GM12878 (cell line): ENCODE measurements around the gene MESP2. TPM values are rescaled to one million over a fixed set of nuclear protein-coding genes. Genes with fewer than 3 reads are reported as not detected.
A peak's percentile ranks its signal among the peaks of the same experiment; 100 is the strongest.

ENCODE experiments used
- ATAC-seq: fragments of 200-7000 bp; cut with Tn5 transposase; 3 replicates; pipeline ENCODE4 v1.9.1; 2020; ENCODE audit warnings: mild to moderate bottlenecking, moderate library complexity
- BruUV-seq: library from RNA; stranded (reverse); fragments of 400-500 nt; replicated peaks from 2 replicates; lab custom pipeline; 2021; lab: Mats Ljungman, UMichigan
- CTCF ChIA-PET: fragments of 300-600 bp; sonication (Branson Sonifier 250); formaldehyde crosslinking; extraction: SDS; loops from one replicate; lab custom pipeline; 2021; ENCODE audit warnings: inconsistent platforms; lab: Yijun Ruan, JAX
- POLR2A ChIA-PET: fragments of 350-600 bp; formaldehyde crosslinking; extraction: SDS; loops from one replicate; lab custom pipeline; 2021; ENCODE audit warnings: inconsistent platforms; lab: Charles Lee
- RAD21 ChIA-PET: fragments of 300-600 bp; sonication (Branson Sonifier 250); formaldehyde crosslinking; loops from one replicate; lab custom pipeline; 2023; ENCODE audit warnings: antibody characterized with exemption; ENCODE audit not compliant: unreplicated experiment; lab: Charles Lee
- SMC1A ChIA-PET: fragments of 300-600 bp; sonication (Branson Sonifier 250); formaldehyde crosslinking; loops from one replicate; lab custom pipeline; 2023; ENCODE audit not compliant: unreplicated experiment, uncharacterized antibody; lab: Charles Lee
- DNase-seq: peaks from one replicate; pipeline ENCODE4 v3.0.0-alpha.2; 2011; ENCODE audit warnings: low read depth, low spot score
- FAIRE-seq: peaks from 3 replicates; lab custom pipeline; 2011; peaks lifted over from hg19 to GRCh38; lab: Jason Lieb, UNC
- H2AFZ ChIP-seq: 2 replicates; pipeline ENCODE4 v1.6.0; 2011; ENCODE audit warnings: low read depth, low read length, control low read depth; ENCODE audit not compliant: control insufficient read depth
- H3K27ac ChIP-seq: 2 replicates; pipeline ENCODE4 v1.5.1; 2011; ENCODE audit warnings: control low read depth; ENCODE audit not compliant: control insufficient read depth, insufficient read depth
- H3K27me3 ChIP-seq, 2 experiments: replicated peaks in 1 of 2; 2 replicates each; pipeline versions ENCODE4 v1.6.0 to v1.6.1; 2011; ENCODE audit warnings: low read length in 1 of 2; ENCODE audit not compliant: control insufficient read depth in 2 of 2, insufficient read depth in 2 of 2
- H3K36me3 ChIP-seq, 2 experiments: 2 replicates each; pipeline ENCODE4 v1.5.1; 2011; ENCODE audit warnings: low read length in 1 of 2; ENCODE audit not compliant: control insufficient read depth in 2 of 2, insufficient read depth in 2 of 2
- H3K4me1 ChIP-seq: 2 replicates; pipeline ENCODE4 v1.6.1; 2011; ENCODE audit warnings: mild to moderate bottlenecking, low read length, moderate library complexity, mixed read lengths; ENCODE audit not compliant: control insufficient read depth, insufficient read depth
- H3K4me2 ChIP-seq: 2 replicates; pipeline ENCODE4 v1.6.0; 2011; ENCODE audit warnings: control low read depth; ENCODE audit not compliant: control insufficient read depth, insufficient read depth
- H3K4me3 ChIP-seq: fragments of 200-600 bp; sonication (generic); 2 replicates; pipeline ENCODE4 v1.5.1; 2016
- H3K79me2 ChIP-seq: 2 replicates; pipeline ENCODE4 v1.6.0; 2011; ENCODE audit warnings: low read length; ENCODE audit not compliant: control insufficient read depth, insufficient read depth
- H3K9ac ChIP-seq: 2 replicates; pipeline ENCODE4 v1.8.0; 2011; ENCODE audit warnings: low read length, control low read depth, mixed read lengths; ENCODE audit not compliant: control insufficient read depth, insufficient read depth
- H3K9me3 ChIP-seq: replicated peaks from 3 replicates; pipeline ENCODE4 v1.5.1; 2011; ENCODE audit warnings: mild to moderate bottlenecking, low read length; ENCODE audit not compliant: control insufficient read depth, insufficient read depth
- H4K20me1 ChIP-seq: 2 replicates; pipeline ENCODE4 v1.6.0; 2011; ENCODE audit not compliant: control insufficient read depth, insufficient read depth
- ATF7 ChIP-seq: fragments of 450-650 bp; IDR thresholded peaks from 2 replicates; pipeline ENCODE4 v1.6.1; 2016; ENCODE audit warnings: low read depth, mild to moderate bottlenecking
- CHD1 ChIP-seq: IDR thresholded peaks from 2 replicates; pipeline ENCODE4 v1.6.1; 2012; ENCODE audit warnings: low read depth, low read length, improper control_type of control experiment
- KDM1A ChIP-seq: fragments of 200-600 bp; sonication (generic); IDR thresholded peaks from 2 replicates; pipeline ENCODE4 v1.6.1; 2016; ENCODE audit warnings: borderline replicate concordance
- NBN ChIP-seq: fragments of 450-650 bp; IDR thresholded peaks from 2 replicates; pipeline ENCODE4 v1.6.1; 2016
- NR2C1 ChIP-seq: fragments of 450-650 bp; IDR thresholded peaks from 2 replicates; pipeline ENCODE4 v1.6.1; 2017; ENCODE audit warnings: antibody characterized with exemption, mild to moderate bottlenecking, moderate library complexity
- RBBP5 ChIP-seq: fragments of 200-600 bp; sonication (generic); conservative IDR thresholded peaks from 2 replicates; pipeline ENCODE4 v1.6.1; 2016
- RCOR1 ChIP-seq: conservative IDR thresholded peaks from 2 replicates; pipeline ENCODE4 v1.6.1; 2012; ENCODE audit warnings: low read depth, low read length, improper control_type of control experiment
- TCF3 ChIP-seq: IDR thresholded peaks from 2 replicates; pipeline ENCODE4 v1.6.1; 2012; ENCODE audit warnings: low read depth, mild to moderate bottlenecking, low read length, borderline replicate concordance; ENCODE audit not compliant: insufficient read depth
- WGBS: methylation state at CpG from one replicate; pipeline ENCODE4 v1.1.6; 2016; ENCODE audit warnings: low lambda C conversion rate; ENCODE audit not compliant: insufficient replicate concordance, insufficient coverage; ENCODE audit errors: missing lambda C conversion rate; 5-methylcytosine and 5-hydroxymethylcytosine counted together
- in situ Hi-C: fragments of 300-500 bp; cut with MboI; formaldehyde crosslinking; loops from 9 replicates; pipeline ENCODE4 v1.14.3; 2018; ENCODE audit warnings: mixed read lengths
- intact Hi-C: fragments of 100-400 bp; cut with micrococcal nuclease; formaldehyde crosslinking; loops from one replicate; pipeline ENCODE4 v1.14.2; 2022; ENCODE audit not compliant: unreplicated experiment
- polyA plus RNA-seq, 11 experiments: library from polyadenylated mRNA; depleted of rRNA in 4 of 11; unstranded in 6 of 11; stranded (reverse) in 5 of 11; fragments of >200 nt; fragmentation: Nextera tagmentation in 4 of 11; fragmentation: Illumina TruSeq in 1 of 11; extraction: Ambion mirVana in 4 of 11; extraction: Trizol in 1 of 11; gene quantifications; 1 replicate in 1 of 11; 2 replicates in 10 of 11; pipeline versions ENCODE4 v1.2.1 to v1.2.3, GENCODE V29; 2011 to 2016; ENCODE audit warnings: inconsistent platforms in 2 of 11, missing spikeins in 2 of 11, low read depth in 1 of 11
- total RNA-seq, 4 experiments: library from RNA; depleted of rRNA in 3 of 4; stranded (reverse); fragments of >200 nt in 3 of 4; fragmentation: Illumina TruSeq in 1 of 4; extraction: Trizol in 1 of 4; gene quantifications; 2 replicates each; pipeline versions ENCODE4 v1.2.1 to v1.2.3, GENCODE V29; 2013 to 2021
- TF ChIP-seq, protein P1 (sequence below): fragments of 450-650 bp; IDR thresholded peaks from 2 replicates; pipeline ENCODE4 v1.6.1; 2018; ENCODE audit warnings: mild to moderate bottlenecking, low read depth, moderate library complexity; ENCODE audit not compliant: partially characterized antibody
- TF ChIP-seq, protein P2 (sequence below): fragments of 150-350 bp; IDR thresholded peaks from 2 replicates; pipeline ENCODE4 v1.6.1; 2014; ENCODE audit warnings: mild to moderate bottlenecking, low read depth, low read length

MESP2 gene
- total and polyA plus RNA-seq, 10 of the 15 experiments (the other 5 are each of a cell fraction or from before 2014, with no cell fraction given): 0.04 TPM; not detected in 9

DNA sequence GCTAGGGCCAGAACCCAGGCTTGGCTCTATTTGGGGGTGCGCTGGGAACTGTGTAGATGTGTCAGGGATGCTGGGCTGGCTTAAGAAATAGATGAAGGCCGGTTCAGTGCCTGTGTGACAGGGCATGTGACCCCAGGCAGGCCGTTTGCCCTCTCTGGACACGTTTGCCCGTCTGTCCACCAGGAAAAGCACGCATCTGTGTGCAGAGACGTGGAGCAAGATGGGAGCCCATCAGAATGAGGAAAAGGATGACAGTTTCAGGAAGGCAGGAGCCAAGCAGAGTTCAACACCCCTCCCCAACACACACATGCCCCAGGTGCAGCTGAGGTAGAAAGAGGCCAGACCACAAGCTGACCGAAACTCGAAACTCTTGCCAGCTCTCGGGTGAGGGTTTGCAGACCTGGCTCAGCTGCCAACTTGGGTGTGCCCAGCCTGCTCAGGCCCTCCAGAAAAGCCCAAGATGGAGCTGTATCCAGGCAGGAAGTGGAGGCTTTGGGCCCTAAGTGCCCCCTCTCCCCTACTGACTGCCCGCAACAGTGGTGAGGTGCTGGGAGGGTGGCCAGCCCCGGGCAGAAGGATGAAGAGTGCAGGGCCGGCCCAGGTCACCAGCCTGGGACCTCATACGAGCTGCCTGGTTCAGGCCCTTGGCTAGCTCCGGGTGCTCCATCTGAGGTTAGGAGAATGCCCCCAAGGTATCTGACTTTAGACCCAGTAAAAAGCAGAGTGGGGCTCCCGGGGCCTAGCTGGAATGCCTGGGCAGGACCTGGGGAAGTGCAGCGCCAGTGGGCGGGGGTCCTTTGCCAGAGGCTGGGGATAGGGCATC lies 14.9 kb upstream of the MESP2 start:
- ChIA-PET RAD21 (interaction anchor here (0.6 to 7.9 kb wide), 22 partner anchors 9 to 341 kb away, joined by 3 to 179 read pairs (median 4); partner anchors contain the start of gene IDH2), CTCF (interaction anchor here (0.6 to 11.4 kb wide), 41 partner anchors 8 to 339 kb away, joined by 3 to 380 read pairs (median 5); partner anchors contain the start of genes MESP1 and MESP2), POLR2A (interaction anchor here (1.1 to 1.9 kb wide), 3 partner anchors 10 to 113 kb away, joined by 3 to 7 read pairs (median 6); partner anchors contain the start of gene MESP1), SMC1A (interaction anchor here (0.5 to 7.9 kb wide), 25 partner anchors 10 to 422 kb away, joined by 3 to 132 read pairs (median 4); no protein-coding TSS in a partner anchor)
- DNase-seq: no peak
- peak overlapping the region; percentile 58 for H2AFZ ChIP-seq
- H4K20me1 ChIP-seq: no peaks in the 10 kb centered on the region
- H3K4me3 ChIP-seq: no peak overlapping the region
- FAIRE-seq: no peak
- H3K4me1 ChIP-seq: peaks cover 11% of the 10 kb centered on the region
- H3K27me3 ChIP-seq: no peaks in the 10 kb centered on the region
- no peak overlapping the region for H3K27ac ChIP-seq
- no peaks in the 10 kb centered on the region for H3K36me3 ChIP-seq
- peak; percentile 83 for ATAC-seq
- H3K79me2 ChIP-seq: no peaks in the 10 kb centered on the region
- WGBS: 37% methylated on average over 18 of the region's 18 CpGs
- H3K4me2 ChIP-seq: 0 out of 2 replicates have a peak overlapping the region, but pooled peaks have one; percentile 13
- H3K9me3 ChIP-seq: no peaks in the 10 kb centered on the region
- intact Hi-C loops (loop anchor here (5.0 to 10.0 kb wide), 2 partner anchors 211 to 324 kb away; no protein-coding TSS in a partner anchor), in situ Hi-C loops (no loop called here)
- TF ChIP-seq TCF3 (peak; percentile 67; the same call in 1 of the 2 replicates), NR2C1 (no peak)
- no TSS peak for BruUV-seq
- 0 out of 2 replicates have a peak overlapping the region, but pooled peaks have one; percentile 27 for H3K9ac ChIP-seq

DNA sequence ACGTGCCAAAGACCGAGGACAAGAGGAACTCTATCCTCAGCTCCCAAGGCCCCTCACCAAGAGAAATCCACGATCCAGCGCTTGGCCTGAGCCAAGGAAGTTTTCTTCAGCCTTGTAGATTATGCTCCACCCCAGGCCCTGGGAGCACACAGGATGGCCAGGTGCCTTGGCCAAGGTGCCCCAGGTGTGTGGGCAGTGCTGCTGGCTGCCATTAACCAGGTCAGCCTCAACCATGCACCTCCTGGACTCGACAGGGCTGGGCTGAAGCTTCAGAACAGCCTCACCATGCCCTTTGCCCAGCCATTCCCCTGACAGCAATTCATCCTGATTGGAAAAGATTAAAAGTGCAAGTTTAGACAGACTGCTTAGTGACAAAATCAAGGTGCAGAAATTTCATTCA lies 14.2 kb upstream of the MESP2 start:
- H3K9me3 ChIP-seq: no peaks in the 10 kb centered on the region
- no peak overlapping the region for H3K4me3 ChIP-seq
- ChIA-PET POLR2A (interaction anchor here (1.1 to 1.9 kb wide), 2 partner anchors 19 to 113 kb away, joined by 3 to 7 read pairs; no protein-coding TSS in a partner anchor), RAD21 (interaction anchor here (0.6 to 7.9 kb wide), 14 partner anchors 9 to 341 kb away, joined by 3 to 179 read pairs (median 6); partner anchors contain the start of gene IDH2)
- DNase-seq: no peak
- intact Hi-C loops: loop anchor here (5.0 to 10.0 kb wide), 2 partner anchors 210 to 323 kb away; no protein-coding TSS in a partner anchor
- H3K9ac ChIP-seq: no peak overlapping the region
- H3K27me3 ChIP-seq: no peaks in the 10 kb centered on the region
- TF ChIP-seq RBBP5: no peak
- TF ChIP-seq CHD1: no peak
- no peak for TF ChIP-seq RCOR1
- TF ChIP-seq NBN: no peak
- TF ChIP-seq, protein P1, sequence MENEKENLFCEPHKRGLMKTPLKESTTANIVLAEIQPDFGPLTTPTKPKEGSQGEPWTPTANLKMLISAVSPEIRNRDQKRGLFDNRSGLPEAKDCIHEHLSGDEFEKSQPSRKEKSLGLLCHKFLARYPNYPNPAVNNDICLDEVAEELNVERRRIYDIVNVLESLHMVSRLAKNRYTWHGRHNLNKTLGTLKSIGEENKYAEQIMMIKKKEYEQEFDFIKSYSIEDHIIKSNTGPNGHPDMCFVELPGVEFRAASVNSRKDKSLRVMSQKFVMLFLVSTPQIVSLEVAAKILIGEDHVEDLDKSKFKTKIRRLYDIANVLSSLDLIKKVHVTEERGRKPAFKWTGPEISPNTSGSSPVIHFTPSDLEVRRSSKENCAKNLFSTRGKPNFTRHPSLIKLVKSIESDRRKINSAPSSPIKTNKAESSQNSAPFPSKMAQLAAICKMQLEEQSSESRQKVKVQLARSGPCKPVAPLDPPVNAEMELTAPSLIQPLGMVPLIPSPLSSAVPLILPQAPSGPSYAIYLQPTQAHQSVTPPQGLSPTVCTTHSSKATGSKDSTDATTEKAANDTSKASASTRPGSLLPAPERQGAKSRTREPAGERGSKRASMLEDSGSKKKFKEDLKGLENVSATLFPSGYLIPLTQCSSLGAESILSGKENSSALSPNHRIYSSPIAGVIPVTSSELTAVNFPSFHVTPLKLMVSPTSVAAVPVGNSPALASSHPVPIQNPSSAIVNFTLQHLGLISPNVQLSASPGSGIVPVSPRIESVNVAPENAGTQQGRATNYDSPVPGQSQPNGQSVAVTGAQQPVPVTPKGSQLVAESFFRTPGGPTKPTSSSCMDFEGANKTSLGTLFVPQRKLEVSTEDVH: no peak
- TF ChIP-seq KDM1A: no peak
- TF ChIP-seq ATF7: no peak
- TF ChIP-seq, protein P2, sequence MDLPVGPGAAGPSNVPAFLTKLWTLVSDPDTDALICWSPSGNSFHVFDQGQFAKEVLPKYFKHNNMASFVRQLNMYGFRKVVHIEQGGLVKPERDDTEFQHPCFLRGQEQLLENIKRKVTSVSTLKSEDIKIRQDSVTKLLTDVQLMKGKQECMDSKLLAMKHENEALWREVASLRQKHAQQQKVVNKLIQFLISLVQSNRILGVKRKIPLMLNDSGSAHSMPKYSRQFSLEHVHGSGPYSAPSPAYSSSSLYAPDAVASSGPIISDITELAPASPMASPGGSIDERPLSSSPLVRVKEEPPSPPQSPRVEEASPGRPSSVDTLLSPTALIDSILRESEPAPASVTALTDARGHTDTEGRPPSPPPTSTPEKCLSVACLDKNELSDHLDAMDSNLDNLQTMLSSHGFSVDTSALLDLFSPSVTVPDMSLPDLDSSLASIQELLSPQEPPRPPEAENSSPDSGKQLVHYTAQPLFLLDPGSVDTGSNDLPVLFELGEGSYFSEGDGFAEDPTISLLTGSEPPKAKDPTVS: no peak
- TF ChIP-seq, all 136 proteins: peak for 0
- Histone ChIP-seq H3K79me2 (no peaks in the 10 kb centered on the region), H2AFZ (no peak overlapping the region), H3K4me1 (peaks cover 11% of the 10 kb centered on the region), H4K20me1 (no peaks in the 10 kb centered on the region), H3K36me3 (no peaks in the 10 kb centered on the region), H3K27ac (no peak overlapping the region), H3K4me2 (no peak overlapping the region)
- in situ Hi-C loops: no loop called here
- ChIA-PET CTCF (interaction anchor here (0.6 to 11.4 kb wide), 23 partner anchors 10 to 338 kb away, joined by 3 to 380 read pairs (median 9); partner anchors contain the start of genes MESP1 and MESP2), SMC1A (interaction anchor here (0.6 to 7.9 kb wide), 10 partner anchors 9 to 422 kb away, joined by 3 to 132 read pairs (median 6); no protein-coding TSS in a partner anchor)
- 57% methylated on average over 5 of the region's 5 CpGs for WGBS
- FAIRE-seq: no peak
- BruUV-seq: no TSS peak
- no peak for ATAC-seq
